HG02973 (cell line): ENCODE measurements around the gene AFAP1L2.

Experiments
- ATAC-seq: cut with Tn5 transposase; IDR thresholded peaks from one replicate; pipeline ENCODE4 v1.9.1; 2021; ENCODE audit warnings: moderate library complexity; ENCODE audit not compliant: unreplicated experiment

The AFAP1L2 gene

GRCh38 chr10:114412907-114413797, 8.8 kb upstream of the AFAP1L2 start:
- ATAC-seq: no peak

DNA sequence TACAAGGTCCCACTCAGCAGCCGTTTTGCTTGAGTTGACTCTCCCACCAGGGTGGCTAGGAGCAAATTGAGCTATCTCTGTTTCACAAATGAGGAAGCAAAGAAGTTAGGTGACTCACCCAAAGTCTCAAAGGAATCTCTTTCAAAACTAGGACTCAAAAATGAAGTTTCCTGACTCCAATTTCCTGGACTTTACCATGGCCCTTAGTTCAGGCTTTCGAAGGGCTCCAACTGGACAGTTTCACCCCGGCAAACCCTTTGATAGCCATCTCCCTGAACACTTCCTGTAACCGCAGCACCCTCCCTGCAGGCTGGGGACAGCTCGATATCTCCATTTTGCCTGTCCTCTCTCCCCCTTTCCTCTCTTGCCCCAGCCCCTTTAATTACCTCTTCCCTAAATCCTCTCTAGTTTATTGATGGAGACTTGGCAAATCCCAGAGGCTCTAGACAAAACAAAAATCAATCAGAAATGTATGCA, 4.7 kb upstream of the AFAP1L2 start:
- ATAC-seq: no peak

DNA sequence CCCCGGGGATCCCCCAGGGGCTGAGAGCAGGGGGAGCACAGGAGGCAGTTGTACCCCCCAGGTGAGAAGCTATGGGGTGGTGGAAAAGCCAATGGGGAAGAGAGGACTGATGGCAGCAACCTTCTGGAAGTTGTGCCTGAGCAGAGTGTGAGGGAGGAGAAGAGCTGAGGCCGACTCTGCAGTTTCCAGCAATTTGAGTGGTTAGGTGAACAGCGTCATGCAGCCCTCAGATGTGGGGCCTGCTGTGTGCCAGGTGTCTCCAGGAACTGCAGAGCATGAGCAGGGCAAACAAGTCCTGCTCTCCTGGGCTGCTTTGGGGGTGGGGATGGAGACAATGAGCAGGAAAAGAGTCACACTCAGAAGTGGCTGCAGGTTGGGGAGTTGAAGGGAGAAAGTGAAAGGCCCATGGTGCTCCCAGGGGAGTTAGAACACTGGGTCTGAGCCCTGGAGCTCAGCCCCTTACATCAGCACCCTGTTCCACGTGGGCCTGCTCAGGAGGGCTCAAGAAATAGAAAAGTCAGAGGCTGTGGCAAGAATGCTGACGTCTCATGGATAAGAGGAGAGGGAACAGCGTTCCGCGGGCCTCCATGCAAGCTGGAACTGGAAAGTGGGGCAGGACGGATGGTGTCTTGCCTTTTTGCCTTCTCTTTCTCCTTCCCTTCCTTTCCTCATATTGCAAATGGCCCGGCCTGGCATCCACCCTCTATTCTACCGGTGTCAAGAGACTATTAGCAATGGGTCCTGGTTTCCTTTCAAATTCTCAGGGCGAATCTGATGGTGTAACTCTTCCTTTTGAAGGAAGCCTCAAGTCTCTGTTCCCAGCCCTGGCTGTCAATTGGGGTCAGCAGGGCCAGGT, 4.0 kb upstream of the AFAP1L2 start:
- ATAC-seq: no peak

DNA sequence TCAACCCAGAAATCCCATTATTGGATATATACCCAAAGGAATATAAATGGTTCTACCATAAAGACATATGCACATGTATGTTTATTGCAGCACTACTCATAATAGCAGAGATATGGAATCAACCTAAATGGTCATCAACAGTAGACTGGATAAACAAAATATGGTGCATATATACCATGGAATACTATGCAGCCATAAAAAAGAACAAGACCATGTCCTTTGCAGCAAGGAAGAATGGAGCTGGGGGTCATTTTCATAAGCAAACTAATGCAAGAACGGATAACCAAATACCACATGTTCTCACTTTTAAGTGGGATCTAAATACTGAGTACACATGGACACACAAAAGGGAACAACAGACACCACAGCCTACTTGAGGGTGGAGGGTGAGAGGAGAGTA, 2.2 kb upstream of the AFAP1L2 start:
- no peak for ATAC-seq

DNA sequence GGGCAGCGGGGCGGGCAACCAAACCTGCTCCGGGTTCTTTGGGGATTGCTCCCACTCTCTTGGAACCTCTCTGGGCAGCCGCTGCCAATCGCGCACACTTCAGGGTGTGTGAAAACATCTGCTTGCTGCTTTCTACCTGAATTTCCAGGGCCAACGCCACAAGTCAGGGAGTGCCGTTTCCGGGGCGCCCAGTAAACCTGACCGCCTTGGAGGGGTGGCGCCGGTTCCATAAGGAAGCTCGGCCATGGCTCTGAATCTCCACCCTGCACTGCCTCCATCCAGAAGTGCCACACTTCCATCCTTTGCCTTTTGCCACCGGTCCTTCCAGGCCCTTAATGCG, 679 bp upstream of the AFAP1L2 start:
- ATAC-seq: no peak

GRCh38 chr10:114403541-114404161, 651 bp downstream of the AFAP1L2 start:
- ATAC-seq: no peak

DNA sequence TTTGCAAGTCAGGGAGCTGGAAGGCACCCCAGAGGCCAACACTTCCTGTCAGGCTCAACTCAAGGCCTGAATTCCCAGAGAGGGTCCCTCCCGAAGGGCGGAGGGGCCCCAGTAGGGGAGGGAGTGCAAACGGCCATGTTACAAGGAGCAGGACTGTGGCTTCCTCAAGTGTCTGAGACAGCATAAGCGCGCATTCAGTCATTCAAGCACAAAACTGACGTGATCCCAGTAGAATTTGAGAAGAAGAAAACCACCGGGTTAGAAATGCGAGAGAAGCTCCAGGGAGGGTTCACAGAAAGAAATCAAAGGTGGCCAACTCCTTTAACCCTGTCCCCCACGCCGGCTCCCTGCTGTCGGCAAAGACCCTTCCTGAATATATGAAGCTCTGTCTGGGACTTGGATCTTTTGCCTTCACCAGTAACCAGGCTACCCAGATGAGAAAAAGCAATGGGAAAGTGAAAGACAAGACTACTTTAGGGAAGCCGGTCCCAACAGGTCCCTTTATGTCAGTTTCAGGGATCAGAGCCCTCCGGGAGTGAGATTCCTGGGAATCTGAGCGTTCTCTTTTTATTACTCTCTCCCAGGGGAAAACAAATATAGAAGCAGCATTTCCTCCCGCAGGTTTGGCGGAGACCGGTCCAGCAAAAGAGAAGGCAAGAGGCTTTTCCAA, 1.3 kb downstream of the AFAP1L2 start:
- ATAC-seq: no peak

- ATAC-seq: no peak
Observed at GRCh38 chr10:114402233-114402632, 2.1 kb downstream of the AFAP1L2 start.

DNA sequence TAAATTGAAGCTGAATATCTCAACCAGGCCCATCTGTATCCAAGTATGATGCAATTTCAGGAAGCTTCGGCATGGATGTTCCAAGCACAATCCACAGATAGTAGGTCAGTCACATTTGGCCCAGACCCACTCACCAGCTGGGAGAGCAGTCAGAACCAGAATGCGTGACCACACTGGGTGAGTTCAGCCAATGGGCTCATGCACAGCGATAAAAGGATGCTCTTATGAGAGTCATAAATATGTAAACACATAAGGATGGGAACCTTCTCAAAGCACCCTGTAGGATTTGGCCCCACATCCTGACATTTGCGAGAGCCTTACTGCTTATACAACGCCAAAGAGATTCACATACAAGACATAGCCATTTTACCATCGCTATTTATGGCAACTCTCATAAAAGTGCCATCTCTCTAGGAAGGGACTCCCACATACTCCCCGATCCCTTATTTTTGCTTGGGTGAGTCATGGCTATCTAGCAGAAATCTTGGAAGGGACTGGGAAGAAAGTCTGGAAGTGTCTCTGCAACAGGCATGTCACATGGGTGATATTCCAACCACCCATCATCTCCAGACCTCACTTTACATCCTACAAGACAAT, 3.0 kb downstream of the AFAP1L2 start:
- ATAC-seq: no peak

DNA sequence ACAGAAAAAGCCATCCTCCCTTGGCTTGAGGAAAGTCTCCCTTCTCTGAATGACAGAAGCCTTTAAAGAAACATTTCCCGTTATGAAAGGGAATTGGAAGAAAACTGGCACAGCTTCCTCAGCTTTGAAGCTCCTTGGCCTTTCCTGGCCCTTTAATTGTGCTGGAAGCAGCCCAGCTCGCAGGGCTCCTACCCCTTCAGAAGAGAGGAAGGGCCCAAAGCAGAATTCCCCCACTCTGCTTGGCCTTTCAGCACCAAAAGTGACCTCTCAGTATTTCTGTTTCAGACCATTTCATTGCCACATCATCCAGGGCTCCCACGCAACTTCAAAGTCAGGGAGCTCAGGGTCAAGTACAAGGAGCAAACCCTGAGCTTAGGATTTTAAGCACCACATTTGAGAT, 4.2 kb downstream of the AFAP1L2 start:
- no peak for ATAC-seq

DNA sequence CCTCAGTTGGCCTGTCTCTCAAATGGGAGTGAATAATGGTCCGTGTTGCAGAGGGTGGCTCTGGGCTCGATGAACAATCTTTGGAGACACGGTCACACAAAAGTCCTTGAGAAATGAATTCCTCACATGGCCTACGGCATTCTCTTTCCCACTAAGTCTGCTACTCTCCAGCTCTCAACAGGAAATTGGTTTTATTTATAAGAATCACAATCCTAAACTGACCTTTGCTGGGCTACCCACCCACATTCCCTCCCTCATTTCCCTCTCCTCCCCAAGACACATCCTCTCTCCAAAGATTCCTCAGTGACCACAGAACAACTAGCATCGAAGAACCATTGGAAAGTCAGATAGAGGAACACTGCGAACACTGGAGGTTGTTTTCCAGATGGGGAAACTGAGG, 4.7 kb downstream of the AFAP1L2 start:
- ATAC-seq: no peak

DNA sequence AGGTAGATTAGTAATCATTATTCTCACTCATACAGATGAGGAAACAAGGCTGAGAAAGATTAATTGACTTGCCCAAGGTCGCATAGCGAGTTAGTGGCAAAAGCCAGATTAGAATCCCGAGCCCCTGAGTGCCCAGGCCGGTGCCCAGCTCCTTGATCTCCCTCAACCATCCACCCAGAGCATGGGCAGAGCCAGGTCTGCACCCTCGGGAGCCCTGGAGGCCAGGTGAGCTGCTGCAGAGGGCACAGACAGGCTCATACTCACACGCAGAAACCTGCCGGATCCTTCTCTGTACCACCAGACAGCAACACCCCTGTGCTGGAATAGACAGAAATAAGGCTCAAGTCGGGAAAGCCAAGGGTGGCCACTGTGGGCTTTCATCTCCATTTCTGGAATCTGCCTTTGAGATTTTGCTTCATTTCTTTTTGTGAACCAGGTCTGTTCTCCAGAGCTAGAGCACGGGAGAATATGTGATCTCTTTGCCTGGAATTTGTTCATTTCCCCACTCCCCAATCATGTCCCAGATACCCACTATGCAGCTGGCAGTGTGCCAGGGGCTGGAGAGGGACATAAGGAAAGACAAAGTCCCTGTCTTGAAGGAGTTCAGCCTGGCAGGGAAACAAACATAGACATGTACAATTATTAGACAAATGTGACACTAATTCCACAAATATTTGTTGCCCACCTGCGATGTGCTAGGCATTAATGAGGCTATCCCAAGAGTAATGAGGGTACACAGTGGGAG, 5.5 kb downstream of the AFAP1L2 start:
- no peak for ATAC-seq

GRCh38 chr10:114397651-114398145, 6.6 kb downstream of the AFAP1L2 start:
- no peak for ATAC-seq

GRCh38 chr10:114396464-114396863, 7.8 kb downstream of the AFAP1L2 start:
- no peak for ATAC-seq

- no peak for ATAC-seq
Observed at GRCh38 chr10:114395366-114396022, 8.8 kb downstream of the AFAP1L2 start.

- ATAC-seq: no peak
Observed at GRCh38 chr10:114394531-114394930, 9.8 kb downstream of the AFAP1L2 start.

- ATAC-seq: no peak
Observed at GRCh38 chr10:114393886-114394285, 10.4 kb downstream of the AFAP1L2 start.

GRCh38 chr10:114393482-114393881, 10.8 kb downstream of the AFAP1L2 start:
- ATAC-seq: no peak
